ENCODE results near the gene HSD17B4. TPM values are rescaled to one million over a fixed set of nuclear protein-coding genes. Genes with fewer than 3 reads are reported as not detected.

HSD17B4 gene
- total RNA-seq, 1 donor: 122 TPM

GRCh38 chr5:119578937-119579336 is 126.6 kb downstream of the HSD17B4 start:
- TF ChIP-seq CTCF (IDR thresholded peaks at IDR 0.05; ENCODE audit: insufficient read depth, low read length): no peak
- H3K4me3 ChIP-seq (ENCODE audit: low read depth, low read length): no peak overlapping the region
- peak; percentile 7 for DNase-seq (ENCODE audit: low read depth)

GRCh38 chr5:119582987-119583386 is 130.7 kb downstream of the HSD17B4 start:
- no peak overlapping the region for H3K4me3 ChIP-seq (ENCODE audit: low read depth, low read length)
- DNase-seq (ENCODE audit: low read depth): no peak
- no peak for TF ChIP-seq CTCF (IDR thresholded peaks at IDR 0.05; ENCODE audit: insufficient read depth, low read length)

GRCh38 chr5:119583684-119584083 is 131.4 kb downstream of the HSD17B4 start:
- no peak overlapping the region for H3K4me3 ChIP-seq (ENCODE audit: low read depth, low read length)
- DNase-seq (ENCODE audit: low read depth): no peak
- no peak for TF ChIP-seq CTCF (IDR thresholded peaks at IDR 0.05; ENCODE audit: insufficient read depth, low read length)

Small RNA genes within 50 kb of the gene (small RNA-seq; reads per million reads assigned to genes)
- not detected for gene RNA5SP190

Other genes starting within 250 kb of the HSD17B4 start
- 13.4 and 33.3 TPM in 2 replicates for gene TNFAIP8, start 96.5 kb upstream of the HSD17B4 start, total RNA-seq (ENCODE audit: low replicate concordance)
- gene FAM170A, start 177.1 kb downstream of the HSD17B4 start, total RNA-seq (ENCODE audit: low replicate concordance): not detected in 2 replicates